HG03460 (cell line): ENCODE measurements around the gene FES.
"Not testable (repeated sequence)": the region's sequence is repeated elsewhere in the genome, so short reads cannot be mapped to it uniquely, and the experiment has no call there.

ENCODE experiments used
- ATAC-seq: cut with Tn5 transposase; IDR thresholded peaks from one replicate; pipeline ENCODE4 v1.9.1; 2021; ENCODE audit not compliant: unreplicated experiment

Gene FES

GRCh38 chr15:90928106-90928505 lies 43.8 kb downstream of the FES start:
- not testable (repeated sequence) for ATAC-seq

DNA sequence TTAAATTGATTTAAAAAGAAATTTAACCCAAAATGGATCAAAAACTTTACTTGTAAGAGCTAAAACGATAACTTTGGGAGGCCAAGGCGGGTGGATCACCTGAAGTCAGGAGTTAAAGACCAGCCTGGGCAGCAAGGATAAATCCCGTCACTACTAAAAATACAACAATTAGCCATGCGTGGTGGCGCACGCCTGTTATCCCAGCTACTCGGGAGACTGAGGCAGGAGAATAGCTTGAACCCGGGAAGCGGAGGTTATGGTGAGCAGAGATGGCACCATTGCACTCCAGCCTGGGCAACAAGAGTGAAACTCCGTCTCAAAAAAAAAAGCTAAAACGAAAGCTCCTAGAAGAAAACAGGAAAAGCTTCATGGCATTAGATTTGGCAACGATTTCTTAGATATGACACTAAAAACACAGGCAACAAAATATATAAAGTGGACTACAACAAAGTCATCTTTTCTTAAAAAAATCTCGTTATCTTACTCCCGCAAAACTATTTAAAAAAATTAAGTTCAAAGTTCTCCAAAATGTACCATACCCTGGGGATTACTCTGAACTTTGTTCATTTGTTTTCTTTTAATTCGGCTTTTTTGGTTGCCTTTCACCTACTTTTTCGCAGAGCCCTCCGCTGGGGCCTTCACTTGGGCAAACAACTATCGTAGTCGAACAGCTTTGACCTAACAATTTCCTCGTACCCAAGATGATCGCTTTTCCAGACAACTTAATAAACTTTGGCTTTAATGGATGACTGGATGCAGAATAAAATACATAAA lies 45.1 kb downstream of the FES start:
- ATAC-seq = no peak

GRCh38 chr15:90930861-90931574 lies 46.7 kb downstream of the FES start:
- no peak for ATAC-seq

DNA sequence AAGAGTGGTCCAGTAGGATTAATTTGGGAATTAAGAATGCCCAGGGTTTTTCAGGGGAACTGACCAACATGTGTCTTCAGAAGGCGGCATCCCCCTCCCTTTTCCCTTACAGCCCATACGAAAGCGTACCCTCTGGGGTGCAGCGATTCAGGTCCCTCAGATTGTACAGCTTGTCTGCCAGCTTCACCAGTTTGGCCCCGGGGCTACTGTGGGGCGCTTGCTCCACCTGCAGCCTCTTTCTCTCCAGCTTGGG lies 47.2 kb downstream of the FES start:
- no peak for ATAC-seq

GRCh38 chr15:90931828-90932659 lies 47.7 kb downstream of the FES start, which contains the start of gene HDDC3:
TSS of gene HDDC3 (minus strand) at chr15:90932549. CDS start at chr15:90932540, 9 bp downstream.
- peak; percentile 49 for ATAC-seq

DNA sequence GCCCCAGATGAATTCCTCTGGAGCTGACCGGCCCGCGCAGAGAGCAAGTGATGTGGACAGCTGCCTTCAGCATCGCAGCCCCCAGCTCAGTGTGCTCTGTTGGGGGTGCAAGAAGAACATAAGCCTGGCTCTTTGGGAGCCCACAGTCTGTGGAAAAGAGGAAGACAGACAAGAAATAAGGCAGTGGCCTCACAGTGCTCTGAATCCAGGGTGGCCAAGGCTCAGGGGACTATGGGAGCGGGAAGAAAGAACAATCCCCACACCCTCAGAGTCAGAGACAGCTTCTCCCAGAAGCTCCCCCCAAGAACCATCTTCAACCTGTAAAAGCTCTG lies 48.3 kb downstream of the FES start:
- no peak for ATAC-seq

DNA sequence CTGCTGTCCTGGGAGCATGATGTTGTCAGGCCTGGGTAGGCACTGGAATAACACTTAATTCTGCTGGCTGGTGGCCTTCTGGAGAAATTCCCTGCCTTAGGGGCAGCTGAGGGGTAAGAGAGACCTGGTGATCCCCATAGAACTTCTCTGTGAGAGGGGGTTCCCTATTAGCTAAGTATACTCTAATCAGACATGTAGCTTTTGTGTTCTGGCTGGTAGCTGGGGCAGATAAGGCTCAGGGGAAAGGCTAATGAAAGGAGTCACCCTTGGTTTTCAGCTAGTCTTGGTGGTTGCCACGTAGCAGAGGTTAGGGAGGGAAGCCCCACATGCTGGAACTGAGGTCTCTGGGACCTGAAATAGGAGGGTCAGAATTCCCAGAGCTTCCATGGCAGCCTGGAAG lies 49.0 kb downstream of the FES start:
- no peak for ATAC-seq

DNA sequence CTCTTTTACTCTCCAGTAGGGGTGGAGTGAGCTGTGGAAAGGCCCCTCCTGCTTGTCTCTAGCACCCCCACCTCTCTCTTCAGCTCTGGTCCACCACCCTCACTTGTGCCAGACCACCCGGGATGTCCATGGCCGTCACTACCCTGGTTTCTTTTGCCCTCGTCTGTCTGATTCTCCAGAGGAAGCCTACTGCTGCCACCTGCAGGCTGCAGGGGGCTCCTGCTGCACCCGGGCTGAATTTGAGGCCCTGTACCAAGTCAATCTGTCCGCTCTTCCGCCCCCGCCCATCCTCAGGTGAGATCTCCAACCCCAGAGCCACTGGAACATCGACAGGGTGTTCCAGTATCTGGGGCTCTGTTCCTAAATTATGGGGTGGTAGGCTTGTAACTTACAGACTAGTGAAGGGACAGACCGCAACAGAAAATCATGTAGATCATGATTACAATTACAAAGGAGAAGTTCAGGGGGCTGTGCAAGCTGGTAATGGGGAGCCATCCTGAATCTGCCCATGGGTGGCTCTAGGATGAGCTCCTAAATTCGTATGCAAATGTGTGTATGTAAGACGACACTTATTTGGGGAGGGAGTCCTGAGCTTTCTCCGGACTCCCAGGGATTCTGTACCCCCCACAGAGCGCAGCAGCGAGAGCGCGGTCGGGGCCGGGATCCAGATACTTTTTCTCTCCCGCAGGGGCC lies 50.1 kb downstream of the FES start:
- ATAC-seq = peak; percentile 36

DNA sequence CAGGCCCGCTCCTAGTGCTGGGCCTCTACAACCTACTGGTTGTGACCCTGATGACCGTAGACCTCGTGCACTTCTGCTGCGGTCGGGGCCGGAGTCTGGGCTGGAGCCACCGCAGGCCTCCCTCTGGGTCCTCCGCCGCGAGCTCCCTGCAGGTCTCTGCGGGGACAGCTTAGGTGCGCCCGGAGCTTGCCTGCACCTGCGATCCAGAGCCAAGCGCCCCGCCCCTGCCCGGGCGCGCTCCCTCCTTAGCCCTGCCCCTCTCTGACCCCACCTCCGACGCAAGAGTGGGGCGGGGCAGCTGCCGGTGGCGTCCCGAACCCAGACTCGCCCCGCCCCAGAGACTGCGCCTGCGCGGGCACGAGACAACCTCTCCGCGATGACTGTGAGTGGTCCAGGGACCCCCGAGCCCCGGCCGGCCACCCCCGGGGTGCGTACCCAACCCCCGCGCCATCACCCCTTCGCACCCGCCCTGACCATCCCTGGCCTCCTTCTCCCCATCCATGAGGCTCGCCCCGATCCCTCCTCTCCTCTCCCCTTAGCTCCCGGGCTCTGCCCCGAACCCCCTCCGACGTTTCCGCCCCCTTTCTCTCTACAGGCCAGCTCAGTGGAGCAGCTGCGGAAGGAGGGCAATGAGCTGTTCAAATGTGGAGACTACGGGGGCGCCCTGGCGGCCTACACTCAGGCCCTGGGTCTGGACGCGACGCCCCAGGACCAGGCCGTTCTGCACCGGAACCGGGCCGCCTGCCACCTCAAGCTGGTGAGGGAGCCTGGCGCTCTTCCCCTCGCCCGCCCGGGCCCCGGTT lies 50.8 kb downstream of the FES start, which contains the start of gene UNC45A:
Gene UNC45A (plus strand): TSS at position 337 of the 803 bp plus-strand sequence. CDS start 40 bp downstream, at position 377.
- ATAC-seq = peak; percentile 53

GRCh38 chr15:90936823-90937222 lies 52.5 kb downstream of the FES start:
- no peak for ATAC-seq

- no peak for ATAC-seq
These were observed 54.0 kb downstream of the FES start for GRCh38 chr15:90938261-90938660.

DNA sequence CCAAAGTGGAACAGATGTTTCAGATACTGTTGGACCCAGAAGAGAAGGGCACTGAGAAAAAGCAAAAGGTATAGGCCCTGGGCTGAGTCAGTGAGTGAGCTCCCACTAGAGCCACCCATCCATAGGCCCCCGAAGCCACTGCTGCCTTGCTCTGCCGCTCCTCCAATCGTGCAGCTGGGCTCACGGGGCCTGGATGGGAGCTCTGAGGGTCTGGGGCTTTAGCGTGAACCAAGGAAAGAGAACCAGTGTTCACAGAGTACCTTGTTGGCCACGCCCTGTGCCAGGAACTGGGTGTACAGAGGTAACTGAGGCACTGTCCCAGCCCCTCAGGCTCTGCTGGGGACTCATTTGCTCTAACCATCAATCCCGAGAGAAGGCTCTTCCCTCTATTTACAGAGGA lies 55.5 kb downstream of the FES start:
- no peak for ATAC-seq

DNA sequence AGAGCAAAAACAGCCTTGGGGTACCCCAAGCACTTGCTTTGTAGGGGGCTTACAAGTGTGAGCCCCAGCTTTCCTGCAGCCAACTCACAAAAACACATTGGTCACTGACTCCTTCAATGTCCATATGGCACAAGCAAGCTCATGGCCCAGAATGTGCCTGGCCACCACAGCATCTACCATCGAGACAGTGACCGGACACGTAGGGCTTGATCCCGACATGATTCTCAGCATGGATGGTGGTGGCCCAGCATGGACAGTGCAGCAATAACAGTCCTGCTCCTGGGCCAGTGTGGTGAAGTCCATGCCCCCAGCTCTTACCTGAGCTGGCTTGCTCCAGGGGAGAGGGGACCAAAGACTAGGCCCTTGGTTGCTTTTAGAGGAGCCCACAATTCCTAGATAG lies 56.7 kb downstream of the FES start:
- ATAC-seq = no peak

DNA sequence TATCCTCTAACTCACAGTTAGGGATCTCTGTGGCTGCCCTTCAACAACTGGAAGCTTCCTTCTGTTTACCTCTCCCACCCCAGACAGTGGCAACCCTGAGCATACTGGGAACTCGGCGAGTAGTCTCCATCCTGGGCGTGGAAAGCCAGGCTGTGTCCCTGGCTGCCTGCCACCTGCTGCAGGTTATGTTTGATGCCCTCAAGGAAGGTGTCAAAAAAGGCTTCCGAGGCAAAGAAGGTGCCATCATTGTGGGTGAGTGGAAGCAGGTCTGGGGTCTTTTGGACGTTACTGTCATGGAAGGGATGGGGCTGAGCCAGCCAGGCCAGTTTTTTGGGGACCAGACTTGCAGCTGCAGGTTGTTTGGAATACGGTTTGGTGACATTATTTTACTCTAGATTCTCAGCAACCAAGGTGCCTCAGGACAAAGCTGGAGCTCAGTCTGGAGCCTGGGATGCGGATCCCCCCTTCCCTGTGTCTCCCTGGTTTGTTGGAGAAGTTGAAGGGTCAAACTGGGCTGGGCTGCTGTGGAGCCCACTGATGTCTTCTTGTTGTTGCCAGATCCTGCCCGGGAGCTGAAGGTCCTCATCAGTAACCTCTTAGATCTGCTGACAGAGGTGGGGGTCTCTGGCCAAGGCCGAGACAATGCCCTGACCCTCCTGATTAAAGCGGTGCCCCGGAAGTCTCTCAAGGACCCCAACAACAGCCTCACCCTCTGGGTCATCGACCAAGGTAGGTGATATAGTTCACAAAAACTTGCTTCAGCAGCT lies 58.2 kb downstream of the FES start:
- ATAC-seq = no peak

DNA sequence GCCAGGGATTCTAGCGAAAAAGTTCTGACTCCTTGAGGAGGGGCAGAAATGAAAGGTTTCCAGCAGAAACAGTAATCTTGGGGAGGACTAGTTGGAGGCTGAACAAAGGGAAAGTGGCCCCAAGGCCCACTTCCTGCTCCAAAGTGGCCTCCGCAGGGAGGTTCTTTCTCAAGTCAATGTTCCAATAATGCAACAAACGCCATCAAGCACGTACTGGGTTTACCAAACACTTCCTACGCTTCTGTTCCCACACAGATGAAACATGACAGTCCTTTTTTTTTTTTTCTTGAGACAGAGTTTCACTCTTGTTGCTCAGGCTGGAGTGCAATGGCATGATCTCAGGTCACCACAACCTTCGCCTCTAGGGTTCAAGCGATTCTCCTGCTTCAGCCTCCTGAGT lies 60.8 kb downstream of the FES start:
- no peak for ATAC-seq
